Measurements from ENCODE around the gene MGAT5.

MGAT5 gene

DNA sequence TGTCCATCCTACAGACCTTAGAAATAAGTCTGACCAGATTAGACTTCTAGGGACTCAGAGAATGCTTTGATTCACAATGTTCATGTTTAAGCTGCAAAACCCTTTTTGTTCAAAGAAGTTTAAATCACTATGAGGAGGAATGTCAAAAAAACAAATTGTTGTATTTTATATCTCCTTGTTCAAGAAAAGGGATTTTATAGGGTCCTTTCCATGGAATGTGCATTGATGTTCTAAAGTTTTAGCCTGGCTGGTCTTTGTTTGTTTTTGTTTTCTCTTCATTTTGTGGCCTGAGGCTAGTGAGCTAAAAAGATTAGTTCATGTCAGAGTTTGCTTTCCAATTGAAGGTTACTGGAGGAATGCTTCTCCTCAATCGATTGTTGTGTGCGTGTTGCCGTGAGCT, 77.2 kb downstream of the MGAT5 start:
- CTCF ChIA-PET = interaction anchor here (0.7 kb wide), 1 partner anchor 81 kb away, joined by 3 read pairs; no protein-coding TSS in a partner anchor
- no peak overlapping the region for H3K4me3 ChIP-seq (ENCODE audit: low read depth, low read length)
- H3K36me3 ChIP-seq (ENCODE audit: control insufficient read depth in 2 of 2, insufficient read depth in 1 of 2, low read length in 2 of 2) = no peaks in the 10 kb centered on the region
- POLR2A ChIA-PET = no interaction called here
- no peaks in the 10 kb centered on the region for H3K9me3 ChIP-seq (ENCODE audit: control insufficient read depth, insufficient read depth, low read depth, low read length)
- H3K27ac ChIP-seq (ENCODE audit: extremely low read depth, low read depth, low read length) = no peak overlapping the region
- TF ChIP-seq IKZF3 (tag by site-specific recombination; IDR thresholded peaks at IDR 0.05) = no peak
- TF ChIP-seq, protein P1, sequence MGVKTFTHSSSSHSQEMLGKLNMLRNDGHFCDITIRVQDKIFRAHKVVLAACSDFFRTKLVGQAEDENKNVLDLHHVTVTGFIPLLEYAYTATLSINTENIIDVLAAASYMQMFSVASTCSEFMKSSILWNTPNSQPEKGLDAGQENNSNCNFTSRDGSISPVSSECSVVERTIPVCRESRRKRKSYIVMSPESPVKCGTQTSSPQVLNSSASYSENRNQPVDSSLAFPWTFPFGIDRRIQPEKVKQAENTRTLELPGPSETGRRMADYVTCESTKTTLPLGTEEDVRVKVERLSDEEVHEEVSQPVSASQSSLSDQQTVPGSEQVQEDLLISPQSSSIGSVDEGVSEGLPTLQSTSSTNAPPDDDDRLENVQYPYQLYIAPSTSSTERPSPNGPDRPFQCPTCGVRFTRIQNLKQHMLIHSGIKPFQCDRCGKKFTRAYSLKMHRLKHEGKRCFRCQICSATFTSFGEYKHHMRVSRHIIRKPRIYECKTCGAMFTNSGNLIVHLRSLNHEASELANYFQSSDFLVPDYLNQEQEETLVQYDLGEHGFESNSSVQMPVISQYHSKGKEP (tag by site-specific recombination; IDR thresholded peaks at IDR 0.05) = no peak
- no peak for TF ChIP-seq ZNF266 (tag by site-specific recombination; IDR thresholded peaks at IDR 0.05; ENCODE audit: low read depth)
- no peak for TF ChIP-seq ZNF555 (tag by site-specific recombination; conservative IDR thresholded peaks at IDR 0.05)
- TF ChIP-seq ZNF394 (tag by site-specific recombination; IDR thresholded peaks at IDR 0.05; ENCODE audit: borderline replicate concordance) = no peak
- TF ChIP-seq ZNF626 (tag by site-specific recombination; IDR thresholded peaks at IDR 0.05) = no peak
- no peak for TF ChIP-seq ZNF133 (tag by site-specific recombination; IDR thresholded peaks at IDR 0.05)
- TF ChIP-seq, protein P2, sequence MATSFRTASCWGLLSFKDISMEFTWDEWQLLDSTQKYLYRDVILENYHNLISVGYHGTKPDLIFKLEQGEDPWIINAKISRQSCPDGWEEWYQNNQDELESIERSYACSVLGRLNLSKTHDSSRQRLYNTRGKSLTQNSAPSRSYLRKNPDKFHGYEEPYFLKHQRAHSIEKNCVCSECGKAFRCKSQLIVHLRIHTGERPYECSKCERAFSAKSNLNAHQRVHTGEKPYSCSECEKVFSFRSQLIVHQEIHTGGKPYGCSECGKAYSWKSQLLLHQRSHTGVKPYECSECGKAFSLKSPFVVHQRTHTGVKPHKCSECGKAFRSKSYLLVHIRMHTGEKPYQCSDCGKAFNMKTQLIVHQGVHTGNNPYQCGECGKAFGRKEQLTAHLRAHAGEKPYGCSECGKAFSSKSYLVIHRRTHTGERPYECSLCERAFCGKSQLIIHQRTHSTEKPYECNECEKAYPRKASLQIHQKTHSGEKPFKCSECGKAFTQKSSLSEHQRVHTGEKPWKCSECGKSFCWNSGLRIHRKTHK (tag by site-specific recombination; IDR thresholded peaks at IDR 0.05) = no peak
- TF ChIP-seq ZNF473 (tag by site-specific recombination; IDR thresholded peaks at IDR 0.05) = no peak
- TF ChIP-seq ZNF48 (tag by site-specific recombination; IDR thresholded peaks at IDR 0.05) = no peak
- TF ChIP-seq KLF16 (tag by site-specific recombination; IDR thresholded peaks at IDR 0.05) = no peak
- TF ChIP-seq SCRT1 (tag by site-specific recombination; IDR thresholded peaks at IDR 0.05; ENCODE audit: borderline replicate concordance) = no peak
- no peak for TF ChIP-seq ZNF280C (tag by site-specific recombination; IDR thresholded peaks at IDR 0.05)
- no peak for TF ChIP-seq ZNF175 (tag by site-specific recombination; IDR thresholded peaks at IDR 0.05)
- peaks cover 14% of the 10 kb centered on the region; the same call in 1 of the 2 replicates for H3K4me1 ChIP-seq (ENCODE audit: control insufficient read depth, insufficient read depth, low read length)

DNA sequence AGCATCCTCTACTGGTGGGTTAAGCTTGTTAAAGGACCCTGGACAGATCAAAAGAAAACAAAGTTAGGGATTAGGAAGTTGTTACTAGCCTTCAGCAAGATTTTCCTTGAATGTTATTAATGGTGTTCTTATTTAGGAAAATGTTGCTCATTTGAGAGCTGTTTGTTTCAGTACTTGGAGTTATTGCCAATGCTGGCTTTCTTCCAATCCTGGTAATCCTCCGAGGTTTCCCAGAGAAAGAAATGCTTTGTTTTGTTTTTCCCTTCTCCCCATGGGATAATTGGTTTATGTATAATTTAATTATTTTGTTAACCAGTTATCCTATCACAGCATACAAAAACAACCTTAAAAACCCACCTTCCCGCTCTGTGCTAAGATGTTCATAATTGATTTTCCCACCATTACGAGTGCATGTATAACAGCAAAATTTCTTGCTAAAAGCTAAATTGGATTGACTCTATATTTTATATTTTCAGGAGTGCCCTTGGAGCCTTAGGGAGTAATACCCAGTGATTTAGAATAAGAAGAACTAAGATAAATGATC, 79.8 kb downstream of the MGAT5 start:
- H3K4me3 ChIP-seq (ENCODE audit: low read depth, low read length) = no peak overlapping the region
- POLR2A ChIA-PET = no interaction called here
- H3K27ac ChIP-seq (ENCODE audit: extremely low read depth, low read depth, low read length) = no peak overlapping the region
- CTCF ChIA-PET = interaction anchor here (0.5 kb wide), 1 partner anchor 31 kb away, joined by 6 read pairs; no protein-coding TSS in a partner anchor
- no peaks in the 10 kb centered on the region for H3K36me3 ChIP-seq (ENCODE audit: control insufficient read depth in 2 of 2, insufficient read depth in 1 of 2, low read length in 2 of 2)
- H3K4me1 ChIP-seq (ENCODE audit: control insufficient read depth, insufficient read depth, low read length) = peaks cover 14% of the 10 kb centered on the region; the same call in 1 of the 2 replicates
- no peaks in the 10 kb centered on the region for H3K9me3 ChIP-seq (ENCODE audit: control insufficient read depth, insufficient read depth, low read depth, low read length)
- TF ChIP-seq, protein P3, sequence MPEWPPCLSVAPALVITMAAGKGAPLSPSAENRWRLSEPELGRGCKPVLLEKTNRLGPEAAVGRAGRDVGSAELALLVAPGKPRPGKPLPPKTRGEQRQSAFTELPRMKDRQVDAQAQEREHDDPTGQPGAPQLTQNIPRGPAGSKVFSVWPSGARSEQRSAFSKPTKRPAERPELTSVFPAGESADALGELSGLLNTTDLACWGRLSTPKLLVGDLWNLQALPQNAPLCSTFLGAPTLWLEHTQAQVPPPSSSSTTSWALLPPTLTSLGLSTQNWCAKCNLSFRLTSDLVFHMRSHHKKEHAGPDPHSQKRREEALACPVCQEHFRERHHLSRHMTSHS (tag by site-specific recombination; IDR thresholded peaks at IDR 0.05) = no peak
- TF ChIP-seq PRDM6 (tag by site-specific recombination; IDR thresholded peaks at IDR 0.05) (peak; percentile 22; the same call in 1 of the 2 replicates), REST (tag by site-specific recombination; IDR thresholded peaks at IDR 0.05) (peak; percentile 18; the same call in 1 of the 2 replicates)
